Measurements from ENCODE around the gene TICAM1.

GRCh38 chr19:4806384-4806783, 25.1 kb downstream of the TICAM1 start:
- TF ChIP-seq CTCF (IDR thresholded peaks at IDR 0.05): no peak
- TF ChIP-seq POLR2A (IDR thresholded peaks at IDR 0.05): no peak
- no peak for TF ChIP-seq POLR2AphosphoS5 (IDR thresholded peaks at IDR 0.05)
- TF ChIP-seq EP300 (IDR thresholded peaks at IDR 0.05): no peak

Data from suprapubic skin (tissue), 4 donors.